ENCODE results near the gene KCND2.
"Not testable (repeated sequence)": the region's sequence is repeated elsewhere in the genome, so short reads cannot be mapped to it uniquely, and the experiment has no call there.

The KCND2 gene

GRCh38 chr7:120742372-120742771 is 469.4 kb downstream of the KCND2 start:
- no peaks in the 10 kb centered on the region for H4K20me1 ChIP-seq
- H3K27me3 ChIP-seq = no peaks in the 10 kb centered on the region
- no peaks in the 10 kb centered on the region for H3K4me1 ChIP-seq
- H3K36me3 ChIP-seq = no peaks in the 10 kb centered on the region
- no peaks in the 10 kb centered on the region for H3K9me3 ChIP-seq
- H3K9ac ChIP-seq = no peak overlapping the region
- no peak overlapping the region for H3K4me3 ChIP-seq
- H3K27ac ChIP-seq = no peak overlapping the region
- TF ChIP-seq Cebpa-rat (IDR thresholded peaks at IDR 0.05) = no peak
- H3K4me2 ChIP-seq = no peak overlapping the region

DNA sequence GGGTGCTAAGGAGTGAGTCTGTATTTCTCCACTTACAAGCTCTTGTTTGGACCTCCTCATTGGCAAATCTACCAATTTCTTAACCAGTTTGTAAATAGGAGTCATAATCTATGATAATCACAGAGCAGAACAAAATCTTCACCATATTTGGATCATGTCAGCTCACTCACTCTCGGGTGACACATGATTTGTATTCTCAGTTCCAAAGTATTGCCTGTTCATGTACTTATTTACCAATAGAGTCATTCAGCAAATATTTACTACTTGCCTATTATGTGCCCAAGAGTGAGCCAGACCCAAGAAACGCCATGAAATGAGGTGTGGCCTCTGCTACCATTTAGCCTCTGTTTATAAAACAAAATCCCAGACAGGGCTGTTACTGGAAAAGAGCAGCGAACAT is 470.2 kb downstream of the KCND2 start:
- H3K4me2 ChIP-seq = no peak overlapping the region
- no peak overlapping the region for H3K4me3 ChIP-seq
- H3K4me1 ChIP-seq = no peaks in the 10 kb centered on the region
- TF ChIP-seq Cebpa-rat (IDR thresholded peaks at IDR 0.05) = no peak
- no peaks in the 10 kb centered on the region for H4K20me1 ChIP-seq
- H3K9me3 ChIP-seq = no peaks in the 10 kb centered on the region
- H3K9ac ChIP-seq = no peak overlapping the region
- no peak overlapping the region for H3K27ac ChIP-seq
- no peaks in the 10 kb centered on the region for H3K36me3 ChIP-seq
- H3K27me3 ChIP-seq = no peaks in the 10 kb centered on the region

GRCh38 chr7:120760050-120760449 is 487.1 kb downstream of the KCND2 start:
- no peak for TF ChIP-seq Cebpa-rat (IDR thresholded peaks at IDR 0.05)
- no peaks in the 10 kb centered on the region for H3K9me3 ChIP-seq

DNA sequence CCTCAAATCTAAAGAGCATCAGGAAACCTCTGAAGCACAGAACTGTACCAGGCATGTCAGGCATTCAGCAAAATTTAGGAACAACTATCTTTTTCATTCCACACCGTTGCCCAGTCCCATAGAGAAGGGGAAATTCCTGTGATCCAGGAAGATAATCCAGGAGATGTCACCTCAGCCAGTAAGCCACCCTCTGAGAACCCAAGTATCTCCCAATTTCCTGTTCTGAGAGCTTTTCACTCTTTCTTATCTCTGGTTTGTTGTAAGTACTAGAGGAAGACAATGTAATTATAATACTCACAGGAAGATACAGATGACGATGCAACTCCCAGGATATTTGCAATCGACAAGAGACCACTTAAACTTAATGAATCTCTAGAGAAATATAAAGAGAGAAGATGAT is 487.9 kb downstream of the KCND2 start:
- no peak overlapping the region for H3K4me2 ChIP-seq
- no peaks in the 10 kb centered on the region for H3K27me3 ChIP-seq
- no peak for TF ChIP-seq Cebpa-rat (IDR thresholded peaks at IDR 0.05)

More at GRCh38 chr7:120760050-120760449, 487.1 kb downstream of the KCND2 start:
- Histone ChIP-seq H3K27ac (no peak overlapping the region), H4K20me1 (no peaks in the 10 kb centered on the region), H3K4me2 (no peak overlapping the region), H3K36me3 (no peaks in the 10 kb centered on the region), H3K9ac (no peak overlapping the region), H3K4me3 (no peak overlapping the region), H3K4me1 (no peaks in the 10 kb centered on the region), H3K27me3 (no peaks in the 10 kb centered on the region)

GRCh38 chr7:120770206-120770605 is 497.2 kb downstream of the KCND2 start:
- Histone ChIP-seq H4K20me1 (no peaks in the 10 kb centered on the region), H3K4me3 (no peak overlapping the region), H3K4me1 (no peaks in the 10 kb centered on the region), H3K9ac (no peak overlapping the region), H3K9me3 (no peaks in the 10 kb centered on the region), H3K4me2 (no peak overlapping the region), H3K27me3 (no peaks in the 10 kb centered on the region), H3K36me3 (no peaks in the 10 kb centered on the region), H3K27ac (no peak overlapping the region)
- TF ChIP-seq Cebpa-rat (IDR thresholded peaks at IDR 0.05) = no peak

More for the DNA sequence above, 487.9 kb downstream of the KCND2 start:
- Histone ChIP-seq H3K4me1 (no peaks in the 10 kb centered on the region), H3K9me3 (no peaks in the 10 kb centered on the region), H4K20me1 (no peaks in the 10 kb centered on the region), H3K36me3 (no peaks in the 10 kb centered on the region), H3K9ac (no peak overlapping the region), H3K27ac (no peak overlapping the region), H3K4me3 (no peak overlapping the region)

GRCh38 chr7:120774481-120774880 is 501.5 kb downstream of the KCND2 start:
- H3K27me3 ChIP-seq = no peaks in the 10 kb centered on the region
- no peak overlapping the region for H3K4me2 ChIP-seq
- H3K4me1 ChIP-seq = no peaks in the 10 kb centered on the region
- H3K9me3 ChIP-seq = no peaks in the 10 kb centered on the region
- no peak overlapping the region for H3K9ac ChIP-seq
- TF ChIP-seq Cebpa-rat (IDR thresholded peaks at IDR 0.05) = no peak
- no peak overlapping the region for H3K27ac ChIP-seq
- no peaks in the 10 kb centered on the region for H3K36me3 ChIP-seq
- no peak overlapping the region for H3K4me3 ChIP-seq
- H4K20me1 ChIP-seq = no peaks in the 10 kb centered on the region

DNA sequence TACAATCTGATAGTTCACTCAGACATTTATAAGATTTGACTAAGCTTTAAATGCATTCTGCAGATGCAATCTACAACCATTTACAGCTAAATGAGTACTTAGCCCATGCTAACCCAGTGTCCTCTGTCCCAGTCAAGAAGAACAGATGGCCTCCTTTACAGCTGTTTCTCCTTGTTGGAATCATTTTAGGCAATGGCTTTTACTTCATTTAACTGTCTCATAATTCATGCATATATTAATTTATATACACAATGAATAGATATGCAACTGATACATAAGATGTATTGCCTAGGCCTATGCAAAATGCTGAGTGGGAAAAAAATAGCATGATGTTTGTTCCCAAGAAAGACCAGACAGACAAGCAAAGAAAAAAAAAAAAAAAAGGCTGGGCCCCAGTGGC is 502.8 kb downstream of the KCND2 start:
- no peak overlapping the region for H3K4me3 ChIP-seq
- no peaks in the 10 kb centered on the region for H3K36me3 ChIP-seq
- no peak for TF ChIP-seq Cebpa-rat (IDR thresholded peaks at IDR 0.05)

DNA sequence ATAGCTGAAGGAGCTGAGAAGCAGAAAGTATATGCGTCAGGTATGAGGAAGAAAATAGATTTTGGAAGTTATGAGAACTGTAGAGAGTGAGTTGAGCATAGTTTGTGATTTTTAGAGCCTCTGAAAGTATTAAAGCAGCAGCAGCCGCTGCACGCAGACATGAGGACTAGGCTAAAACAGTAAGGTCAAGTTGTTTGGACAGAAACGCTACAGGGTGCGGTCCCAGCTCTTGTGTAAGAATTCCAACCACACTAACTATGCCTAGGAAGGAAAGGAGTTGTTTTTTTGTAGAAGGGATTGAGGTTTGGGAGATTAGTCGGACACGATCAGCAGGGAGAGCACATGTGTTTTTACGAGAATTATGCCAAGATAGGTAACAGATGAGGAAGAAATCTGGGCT is 506.1 kb downstream of the KCND2 start:
- H3K4me2 ChIP-seq, H3K4me3 ChIP-seq, H3K27me3 ChIP-seq, H4K20me1 ChIP-seq, H3K27ac ChIP-seq, H3K36me3 ChIP-seq, H3K9me3 ChIP-seq, H3K4me1 ChIP-seq, H3K9ac ChIP-seq: not testable (repeated sequence)

More for the DNA sequence above, 502.8 kb downstream of the KCND2 start:
- Histone ChIP-seq H3K9me3 (no peaks in the 10 kb centered on the region), H3K4me1 (no peaks in the 10 kb centered on the region), H3K27ac (no peak overlapping the region), H3K4me2 (no peak overlapping the region), H4K20me1 (no peaks in the 10 kb centered on the region), H3K27me3 (no peaks in the 10 kb centered on the region), H3K9ac (no peak overlapping the region)

- H3K4me1 ChIP-seq, H3K4me2 ChIP-seq, H3K27ac ChIP-seq, H3K9ac ChIP-seq, H3K9me3 ChIP-seq, H3K36me3 ChIP-seq, H3K27me3 ChIP-seq, H3K4me3 ChIP-seq, H4K20me1 ChIP-seq: not testable (repeated sequence)
Observed at GRCh38 chr7:120780451-120780850, 507.5 kb downstream of the KCND2 start.

GRCh38 chr7:120780938-120781337 is 508.0 kb downstream of the KCND2 start:
- Histone ChIP-seq H3K4me2 (no peak overlapping the region), H3K36me3 (no peaks in the 10 kb centered on the region), H3K9ac (no peak overlapping the region), H3K9me3 (no peaks in the 10 kb centered on the region), H3K27ac (no peak overlapping the region), H3K4me1 (no peaks in the 10 kb centered on the region), H4K20me1 (no peaks in the 10 kb centered on the region), H3K27me3 (no peaks in the 10 kb centered on the region), H3K4me3 (no peak overlapping the region)
- no peak for TF ChIP-seq Cebpa-rat (IDR thresholded peaks at IDR 0.05)

DNA sequence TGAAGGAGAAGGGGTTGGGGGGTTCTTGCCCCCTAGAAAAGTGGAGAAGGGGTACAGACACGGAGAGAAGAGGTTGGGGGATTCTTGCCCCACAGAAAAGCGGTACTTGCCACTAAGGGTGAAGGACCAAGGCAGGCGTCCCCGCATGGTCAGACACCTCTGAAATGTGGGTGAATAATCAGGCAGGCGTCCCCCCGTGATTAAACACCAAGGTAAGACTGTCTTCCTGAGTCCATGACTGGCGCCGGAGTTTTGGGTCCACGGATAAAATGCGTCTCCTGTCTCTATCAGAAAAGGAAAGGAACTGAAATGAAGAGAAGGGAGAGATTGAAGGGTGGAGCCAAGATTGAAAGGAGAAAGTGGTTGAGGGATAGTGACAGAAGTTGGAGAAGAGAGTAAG is 508.9 kb downstream of the KCND2 start:
- not testable (repeated sequence) for H3K4me1 ChIP-seq, H3K9ac ChIP-seq, H3K9me3 ChIP-seq, H3K36me3 ChIP-seq, H3K27me3 ChIP-seq, H3K4me2 ChIP-seq, H4K20me1 ChIP-seq, H3K27ac ChIP-seq, H3K4me3 ChIP-seq
